ENCODE measurements around the gene RGPD8.

Gene RGPD8

DNA sequence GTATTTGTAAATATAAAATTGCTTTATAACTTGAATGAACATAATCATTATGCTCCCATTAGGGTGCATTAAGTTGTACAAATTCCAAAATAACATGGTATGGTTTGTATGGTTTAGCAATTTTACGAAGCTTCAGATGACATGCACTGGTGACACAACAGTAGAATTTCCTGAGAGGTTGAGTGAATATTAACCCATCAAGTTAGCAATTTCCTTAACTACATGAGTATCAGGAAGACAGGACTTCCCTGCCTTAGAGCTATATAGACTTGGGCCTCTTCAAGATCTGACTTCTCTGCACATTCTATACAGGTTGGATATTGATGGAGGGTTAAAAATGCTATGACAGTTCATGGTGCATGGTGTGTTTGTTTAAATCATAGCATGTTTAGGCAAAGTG lies 97.8 kb downstream of the RGPD8 start:
- DNase-seq (ENCODE audit: low read depth), result no peak

DNA sequence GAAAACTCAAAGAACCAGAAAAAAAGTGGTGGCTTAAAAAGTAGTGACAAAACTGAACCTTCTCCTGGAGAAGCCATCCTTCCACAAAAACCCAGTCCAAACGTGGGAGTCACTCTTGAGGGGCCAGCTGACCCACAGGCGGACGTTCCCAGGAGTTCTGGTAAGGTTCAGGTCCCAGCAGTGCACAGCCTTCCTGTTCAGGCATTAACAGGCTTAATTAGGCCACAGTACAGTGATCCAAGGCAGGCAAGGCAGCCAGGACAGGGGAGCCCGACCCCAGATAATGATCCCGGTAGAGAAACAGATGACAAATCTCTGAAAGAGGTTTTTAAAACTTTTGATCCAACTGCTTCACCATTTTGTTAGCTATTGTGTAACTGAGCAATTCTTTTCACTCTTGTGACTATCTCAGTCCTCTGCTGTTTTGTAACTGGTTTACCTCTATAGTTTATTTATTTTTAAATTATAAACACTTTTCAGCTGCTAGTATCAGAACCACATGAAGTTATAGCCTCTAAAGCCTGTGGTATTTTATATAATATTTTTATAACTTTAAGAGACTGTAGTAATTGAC lies 101.2 kb downstream of the RGPD8 start:
- no peak for DNase-seq (ENCODE audit: low read depth)

- DNase-seq (ENCODE audit: low read depth), result no peak
These were observed 110.5 kb downstream of the RGPD8 start for GRCh38 chr2:112322919-112323318.

- no peak for DNase-seq (ENCODE audit: low read depth)
These were observed 111.8 kb downstream of the RGPD8 start for GRCh38 chr2:112321375-112322320.
